K562 (cell line): ENCODE results near the gene ESPN. TPM values are rescaled to one million over a fixed set of nuclear protein-coding genes. Genes with fewer than 3 reads are reported as not detected.

Experiments used
- BRD4 ChIP-seq: fragments of 200-600 bp; sonication (generic); IDR thresholded peaks from 2 replicates; pipeline ENCODE4 v1.6.1; 2017; ENCODE audit warnings: inconsistent platforms
- CAMTA2 ChIP-seq: fragments of 250-450 bp; sonication (Bioruptor Pico); conservative IDR thresholded peaks from 2 replicates; pipeline ENCODE4 v1.5.1; 2022
- FOXJ2 ChIP-seq: fragments of 200-800 bp; sonication (Bioruptor generic); IDR thresholded peaks from 2 replicates; pipeline ENCODE4 v1.6.1; 2016; ENCODE audit warnings: missing genetic modification characterization, missing compliant biosample characterization
- HDAC6 ChIP-seq: IDR thresholded peaks from 2 replicates; pipeline ENCODE4 v1.6.1; 2012; ENCODE audit warnings: low read depth, mild to moderate bottlenecking, control low read depth, inconsistent platforms, low read length, moderate library complexity
- POLR2AphosphoS5 ChIP-seq: IDR thresholded peaks from 2 replicates; pipeline ENCODE4 v1.6.1; 2011; ENCODE audit warnings: mild to moderate bottlenecking, low read depth, low read length, moderate library complexity; ENCODE audit not compliant: control insufficient read depth, insufficient read depth
- RBM22 ChIP-seq: fragments of 200-400 bp; formaldehyde crosslinking; IDR thresholded peaks from 2 replicates; pipeline ENCODE4 v1.6.1; 2018; ENCODE audit warnings: low read length, low read depth; ENCODE audit not compliant: poor library complexity, severe bottlenecking
- TAF9B ChIP-seq: fragments of 450-650 bp; IDR thresholded peaks from 2 replicates; pipeline ENCODE4 v1.6.1; 2018; ENCODE audit warnings: mild to moderate bottlenecking; ENCODE audit not compliant: partially characterized antibody
- TEAD4 ChIP-seq, 2 experiments: sonication (generic) in 1 of 2; formaldehyde crosslinking in 1 of 2; IDR thresholded peaks; 2 replicates each; pipeline versions ENCODE4 v1.6.1 to v1.8.0; 2012 to 2022; ENCODE audit warnings: borderline replicate concordance in 1 of 2, inconsistent platforms in 1 of 2, low read length in 1 of 2, mild to moderate bottlenecking in 1 of 2, missing genetic modification reagents in 1 of 2
- ZFX ChIP-seq: sonication (generic); formaldehyde crosslinking; IDR thresholded peaks from 2 replicates; pipeline ENCODE4 v1.8.0; 2022; ENCODE audit warnings: mild to moderate bottlenecking, missing genetic modification reagents, moderate library complexity
- ZKSCAN1 ChIP-seq: fragments of 150-350 bp; IDR thresholded peaks from 2 replicates; pipeline ENCODE4 v1.6.1; 2016; ENCODE audit warnings: low read depth, low read length
- ZNF174 ChIP-seq: fragments of 250-450 bp; sonication (Bioruptor Pico); IDR thresholded peaks from 2 replicates; pipeline ENCODE4 v1.4.0; 2020; ENCODE audit warnings: mild to moderate bottlenecking
- ZNF212 ChIP-seq: fragments of 450-650 bp; formaldehyde crosslinking; IDR thresholded peaks from 2 replicates; pipeline ENCODE4 v1.4.0; 2020; ENCODE audit warnings: mild to moderate bottlenecking
- ZNF224 ChIP-seq: sonication (generic); formaldehyde crosslinking; IDR thresholded peaks from 2 replicates; pipeline ENCODE4 v1.8.0; 2022; ENCODE audit warnings: mild to moderate bottlenecking, missing genetic modification reagents
- ZNF644 ChIP-seq: fragments of 200-800 bp; sonication (Bioruptor generic); IDR thresholded peaks from 2 replicates; pipeline ENCODE4 v1.6.1; 2016; ENCODE audit warnings: low read depth, missing genetic modification characterization, missing compliant biosample characterization
- polyA plus RNA-seq, 8 experiments: library from polyadenylated mRNA; depleted of rRNA in 4 of 8; stranded (reverse) in 5 of 8; unstranded in 3 of 8; fragments of >200 nt; fragmentation: Nextera tagmentation in 2 of 8; fragmentation: Illumina TruSeq in 1 of 8; extraction: Ambion mirVana in 2 of 8; extraction: Trizol in 1 of 8; gene quantifications; 2 replicates each; pipeline versions ENCODE4 v1.2.1 to v1.2.3, GENCODE V29; 2011 to 2014; ENCODE audit warnings: inconsistent platforms in 1 of 8, missing spikeins in 1 of 8
- total RNA-seq, 7 experiments: library from RNA; depleted of rRNA in 6 of 7; stranded (reverse); fragments of >200 nt in 6 of 7; fragmentation: Illumina TruSeq in 2 of 7; extraction: Trizol in 2 of 7; gene quantifications; 2 replicates each; pipeline versions ENCODE4 v1.2.1 to v1.2.3, GENCODE V29; 2011 to 2021; ENCODE audit warnings: low replicate concordance in 1 of 7
- TF ChIP-seq, protein P1 (sequence below): fragments of 450-650 bp; formaldehyde crosslinking; IDR thresholded peaks from 2 replicates; pipeline ENCODE4 v1.4.0; 2022; ENCODE audit warnings: missing genetic modification characterization
- TF ChIP-seq, protein P2 (sequence below): IDR thresholded peaks from 2 replicates; pipeline ENCODE4 v1.6.1; 2014; ENCODE audit warnings: antibody characterized with exemption
- TF ChIP-seq, protein P3 (sequence below): fragments of 450-650 bp; IDR thresholded peaks from 2 replicates; pipeline ENCODE4 v1.6.1; 2016; ENCODE audit warnings: mild to moderate bottlenecking
- TF ChIP-seq, protein P4 (sequence below): sonication (generic); formaldehyde crosslinking; IDR thresholded peaks from 2 replicates; pipeline ENCODE4 v1.8.1; 2023; ENCODE audit warnings: mild to moderate bottlenecking, missing genetic modification reagents
- TF ChIP-seq, protein P5 (sequence below): fragments of 450-650 bp; IDR thresholded peaks from 2 replicates; pipeline ENCODE4 v1.6.1; 2016

The ESPN gene
- total and polyA plus RNA-seq, 9 of the 15 experiments (the other 6 are each of a cell fraction or from before 2014, with no cell fraction given), result 0.07 to 1.2 (median 0.45) TPM; not detected in 3

DNA sequence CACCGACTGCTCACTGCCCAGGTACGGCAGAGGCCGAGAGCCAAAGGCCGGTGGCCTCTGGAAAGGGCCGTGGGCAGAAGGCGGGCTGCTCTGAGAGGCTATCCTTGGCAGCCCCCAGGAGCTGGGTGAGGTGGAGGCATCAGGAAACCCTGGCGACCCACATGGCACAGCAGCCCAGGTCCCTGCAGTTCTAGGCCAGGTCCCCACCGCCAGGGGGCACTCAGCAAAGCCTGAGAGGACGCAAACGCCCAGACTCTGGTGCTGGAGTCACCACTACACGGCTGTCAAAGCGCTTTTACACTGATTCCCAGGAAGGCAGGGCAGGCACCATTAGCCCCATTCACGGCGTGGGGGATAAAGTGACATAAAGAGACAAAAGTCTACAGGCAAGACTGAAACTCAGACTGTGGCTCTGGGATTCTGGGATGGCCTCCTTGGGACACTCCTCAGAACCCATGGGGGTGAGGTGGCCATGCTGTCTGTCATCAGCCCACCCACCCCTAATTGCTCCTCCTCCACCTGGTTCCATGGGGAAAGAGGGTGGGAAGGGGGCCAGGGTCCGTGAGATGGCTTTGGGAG is 61.9 kb downstream of the ESPN start (continued):
- TF ChIP-seq ZNF644, result no peak
- TF ChIP-seq FOXJ2 (tag), result no peak
- TF ChIP-seq ZFX (CRISPR knock-in tag), result no peak
- no peak for TF ChIP-seq BRD4
- TF ChIP-seq, protein P1, sequence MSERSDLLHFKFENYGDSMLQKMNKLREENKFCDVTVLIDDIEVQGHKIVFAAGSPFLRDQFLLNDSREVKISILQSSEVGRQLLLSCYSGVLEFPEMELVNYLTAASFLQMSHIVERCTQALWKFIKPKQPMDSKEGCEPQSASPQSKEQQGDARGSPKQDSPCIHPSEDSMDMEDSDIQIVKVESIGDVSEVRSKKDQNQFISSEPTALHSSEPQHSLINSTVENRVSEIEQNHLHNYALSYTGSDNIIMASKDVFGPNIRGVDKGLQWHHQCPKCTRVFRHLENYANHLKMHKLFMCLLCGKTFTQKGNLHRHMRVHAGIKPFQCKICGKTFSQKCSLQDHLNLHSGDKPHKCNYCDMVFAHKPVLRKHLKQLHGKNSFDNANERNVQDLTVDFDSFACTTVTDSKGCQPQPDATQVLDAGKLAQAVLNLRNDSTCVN, result no peak
- TF ChIP-seq, protein P2, sequence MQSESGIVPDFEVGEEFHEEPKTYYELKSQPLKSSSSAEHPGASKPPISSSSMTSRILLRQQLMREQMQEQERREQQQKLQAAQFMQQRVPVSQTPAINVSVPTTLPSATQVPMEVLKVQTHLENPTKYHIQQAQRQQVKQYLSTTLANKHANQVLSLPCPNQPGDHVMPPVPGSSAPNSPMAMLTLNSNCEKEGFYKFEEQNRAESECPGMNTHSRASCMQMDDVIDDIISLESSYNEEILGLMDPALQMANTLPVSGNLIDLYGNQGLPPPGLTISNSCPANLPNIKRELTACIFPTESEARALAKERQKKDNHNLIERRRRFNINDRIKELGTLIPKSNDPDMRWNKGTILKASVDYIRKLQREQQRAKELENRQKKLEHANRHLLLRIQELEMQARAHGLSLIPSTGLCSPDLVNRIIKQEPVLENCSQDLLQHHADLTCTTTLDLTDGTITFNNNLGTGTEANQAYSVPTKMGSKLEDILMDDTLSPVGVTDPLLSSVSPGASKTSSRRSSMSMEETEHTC, result no peak
- TF ChIP-seq TEAD4 (IDR thresholded peaks at IDR 0.05; ENCODE audit: low read length), result no peak
- TF ChIP-seq TEAD4 (CRISPR knock-in tag; IDR thresholded peaks at IDR 0.05; ENCODE audit: borderline replicate concordance), result no peak
- no peak for TF ChIP-seq ZNF212 (CRISPR knock-in tag)
- TF ChIP-seq, protein P3, sequence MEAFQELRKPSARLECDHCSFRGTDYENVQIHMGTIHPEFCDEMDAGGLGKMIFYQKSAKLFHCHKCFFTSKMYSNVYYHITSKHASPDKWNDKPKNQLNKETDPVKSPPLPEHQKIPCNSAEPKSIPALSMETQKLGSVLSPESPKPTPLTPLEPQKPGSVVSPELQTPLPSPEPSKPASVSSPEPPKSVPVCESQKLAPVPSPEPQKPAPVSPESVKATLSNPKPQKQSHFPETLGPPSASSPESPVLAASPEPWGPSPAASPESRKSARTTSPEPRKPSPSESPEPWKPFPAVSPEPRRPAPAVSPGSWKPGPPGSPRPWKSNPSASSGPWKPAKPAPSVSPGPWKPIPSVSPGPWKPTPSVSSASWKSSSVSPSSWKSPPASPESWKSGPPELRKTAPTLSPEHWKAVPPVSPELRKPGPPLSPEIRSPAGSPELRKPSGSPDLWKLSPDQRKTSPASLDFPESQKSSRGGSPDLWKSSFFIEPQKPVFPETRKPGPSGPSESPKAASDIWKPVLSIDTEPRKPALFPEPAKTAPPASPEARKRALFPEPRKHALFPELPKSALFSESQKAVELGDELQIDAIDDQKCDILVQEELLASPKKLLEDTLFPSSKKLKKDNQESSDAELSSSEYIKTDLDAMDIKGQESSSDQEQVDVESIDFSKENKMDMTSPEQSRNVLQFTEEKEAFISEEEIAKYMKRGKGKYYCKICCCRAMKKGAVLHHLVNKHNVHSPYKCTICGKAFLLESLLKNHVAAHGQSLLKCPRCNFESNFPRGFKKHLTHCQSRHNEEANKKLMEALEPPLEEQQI, result no peak
- TF ChIP-seq RBM22, result no peak
- TF ChIP-seq HDAC6, result no peak
- peak; percentile 45; the same call in 1 of the 2 replicates for TF ChIP-seq ZKSCAN1
- no peak for TF ChIP-seq ZNF174 (CRISPR knock-in tag)
- no peak for TF ChIP-seq ZNF224 (CRISPR knock-in tag)
- no peak for TF ChIP-seq POLR2AphosphoS5
- TF ChIP-seq, protein P4, sequence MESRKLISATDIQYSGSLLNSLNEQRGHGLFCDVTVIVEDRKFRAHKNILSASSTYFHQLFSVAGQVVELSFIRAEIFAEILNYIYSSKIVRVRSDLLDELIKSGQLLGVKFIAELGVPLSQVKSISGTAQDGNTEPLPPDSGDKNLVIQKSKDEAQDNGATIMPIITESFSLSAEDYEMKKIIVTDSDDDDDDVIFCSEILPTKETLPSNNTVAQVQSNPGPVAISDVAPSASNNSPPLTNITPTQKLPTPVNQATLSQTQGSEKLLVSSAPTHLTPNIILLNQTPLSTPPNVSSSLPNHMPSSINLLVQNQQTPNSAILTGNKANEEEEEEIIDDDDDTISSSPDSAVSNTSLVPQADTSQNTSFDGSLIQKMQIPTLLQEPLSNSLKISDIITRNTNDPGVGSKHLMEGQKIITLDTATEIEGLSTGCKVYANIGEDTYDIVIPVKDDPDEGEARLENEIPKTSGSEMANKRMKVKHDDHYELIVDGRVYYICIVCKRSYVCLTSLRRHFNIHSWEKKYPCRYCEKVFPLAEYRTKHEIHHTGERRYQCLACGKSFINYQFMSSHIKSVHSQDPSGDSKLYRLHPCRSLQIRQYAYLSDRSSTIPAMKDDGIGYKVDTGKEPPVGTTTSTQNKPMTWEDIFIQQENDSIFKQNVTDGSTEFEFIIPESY (CRISPR knock-in tag), result no peak
- TF ChIP-seq, protein P5, sequence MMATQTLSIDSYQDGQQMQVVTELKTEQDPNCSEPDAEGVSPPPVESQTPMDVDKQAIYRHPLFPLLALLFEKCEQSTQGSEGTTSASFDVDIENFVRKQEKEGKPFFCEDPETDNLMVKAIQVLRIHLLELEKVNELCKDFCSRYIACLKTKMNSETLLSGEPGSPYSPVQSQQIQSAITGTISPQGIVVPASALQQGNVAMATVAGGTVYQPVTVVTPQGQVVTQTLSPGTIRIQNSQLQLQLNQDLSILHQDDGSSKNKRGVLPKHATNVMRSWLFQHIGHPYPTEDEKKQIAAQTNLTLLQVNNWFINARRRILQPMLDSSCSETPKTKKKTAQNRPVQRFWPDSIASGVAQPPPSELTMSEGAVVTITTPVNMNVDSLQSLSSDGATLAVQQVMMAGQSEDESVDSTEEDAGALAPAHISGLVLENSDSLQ, result peak; percentile 66
- no peak for TF ChIP-seq CAMTA2 (CRISPR knock-in tag)
- TF ChIP-seq TAF9B, result no peak
